ENCODE data around the gene NME3. TPM values are rescaled to one million over a fixed set of nuclear protein-coding genes. Genes with fewer than 3 reads are reported as not detected.

NME3 gene
- total and polyA plus RNA-seq, 10 of the 15 experiments (the other 5 are each of a cell fraction or from before 2014, with no cell fraction given): 0.61 to 55.5 (median 26.5) TPM

DNA sequence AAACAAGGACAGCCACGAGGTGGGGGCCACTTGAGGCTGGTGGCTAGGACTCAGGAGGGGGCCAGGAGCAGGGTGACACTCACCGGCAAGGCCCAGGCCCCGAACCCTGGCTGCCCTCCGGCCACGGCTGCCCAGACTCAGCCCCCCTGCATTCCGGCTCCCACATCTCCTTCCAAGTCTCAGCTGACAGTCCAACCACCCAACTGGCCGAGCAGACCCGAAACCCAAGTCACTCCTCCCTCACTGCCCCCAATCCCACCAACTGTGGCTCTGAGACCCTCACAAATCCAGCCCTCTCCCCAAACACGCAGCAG is 45.9 kb upstream of the NME3 start:
- H3K27ac ChIP-seq (ENCODE audit: control insufficient read depth, insufficient read depth): no peak overlapping the region
- no peaks in the 10 kb centered on the region for H3K27me3 ChIP-seq (replicated peaks in 1 of 2; ENCODE audit: control insufficient read depth in 2 of 2, insufficient read depth in 2 of 2, low read length in 1 of 2)
- no peaks in the 10 kb centered on the region for H3K4me1 ChIP-seq (ENCODE audit: control insufficient read depth, insufficient read depth, low read length)
- in situ Hi-C loops (cut with MboI) (no loop called here), intact Hi-C loops (cut with micrococcal nuclease; ENCODE audit: unreplicated experiment) (no loop called here)
- no peaks in the 10 kb centered on the region for H3K9me3 ChIP-seq (replicated peaks; ENCODE audit: control insufficient read depth, insufficient read depth, low read length)
- no peak overlapping the region for H2AFZ ChIP-seq (ENCODE audit: control insufficient read depth, low read depth, low read length)
- ChIA-PET RAD21 (ENCODE audit: unreplicated experiment) (no interaction called here), CTCF (no interaction called here), SMC1A (ENCODE audit: uncharacterized antibody, unreplicated experiment) (no interaction called here), POLR2A (no interaction called here)
- H3K79me2 ChIP-seq (ENCODE audit: control insufficient read depth, insufficient read depth, low read length): no peaks in the 10 kb centered on the region
- no TSS peak for BruUV-seq (replicated peaks)
- H3K4me2 ChIP-seq (ENCODE audit: control insufficient read depth, insufficient read depth): no peak overlapping the region
- H3K4me3 ChIP-seq: no peak overlapping the region
- 96% methylated on average over 9 of the region's 9 CpGs for WGBS (ENCODE audit: insufficient coverage, insufficient replicate concordance, low lambda C conversion rate, missing lambda C conversion rate)
- DNase-seq (ENCODE audit: low read depth, low spot score): no peak
- no peaks in the 10 kb centered on the region; a peak in 2 of 4 replicates for H3K36me3 ChIP-seq (ENCODE audit: control insufficient read depth in 2 of 2, insufficient read depth in 2 of 2, low read length in 1 of 2)
- H4K20me1 ChIP-seq (ENCODE audit: control insufficient read depth, insufficient read depth): no peaks in the 10 kb centered on the region
- no peak for TF ChIP-seq ZNF24 (IDR thresholded peaks at IDR 0.05)
- no peak for TF ChIP-seq POU2F2 (IDR thresholded peaks at IDR 0.05; ENCODE audit: borderline replicate concordance, low read depth, low read length)
- no peak for TF ChIP-seq PML (IDR thresholded peaks at IDR 0.05; ENCODE audit: low read length)
- TF ChIP-seq, protein P1, sequence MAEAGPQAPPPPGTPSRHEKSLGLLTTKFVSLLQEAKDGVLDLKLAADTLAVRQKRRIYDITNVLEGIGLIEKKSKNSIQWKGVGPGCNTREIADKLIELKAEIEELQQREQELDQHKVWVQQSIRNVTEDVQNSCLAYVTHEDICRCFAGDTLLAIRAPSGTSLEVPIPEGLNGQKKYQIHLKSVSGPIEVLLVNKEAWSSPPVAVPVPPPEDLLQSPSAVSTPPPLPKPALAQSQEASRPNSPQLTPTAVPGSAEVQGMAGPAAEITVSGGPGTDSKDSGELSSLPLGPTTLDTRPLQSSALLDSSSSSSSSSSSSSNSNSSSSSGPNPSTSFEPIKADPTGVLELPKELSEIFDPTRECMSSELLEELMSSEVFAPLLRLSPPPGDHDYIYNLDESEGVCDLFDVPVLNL (IDR thresholded peaks at IDR 0.05; ENCODE audit: low read depth, low read length): no peak
- no peak for TF ChIP-seq MTA3 (IDR thresholded peaks at IDR 0.05; ENCODE audit: borderline replicate concordance, low read length)
- TF ChIP-seq HDAC6 (IDR thresholded peaks at IDR 0.05; ENCODE audit: unreplicated experiment): no peak
- TF ChIP-seq, protein P2, sequence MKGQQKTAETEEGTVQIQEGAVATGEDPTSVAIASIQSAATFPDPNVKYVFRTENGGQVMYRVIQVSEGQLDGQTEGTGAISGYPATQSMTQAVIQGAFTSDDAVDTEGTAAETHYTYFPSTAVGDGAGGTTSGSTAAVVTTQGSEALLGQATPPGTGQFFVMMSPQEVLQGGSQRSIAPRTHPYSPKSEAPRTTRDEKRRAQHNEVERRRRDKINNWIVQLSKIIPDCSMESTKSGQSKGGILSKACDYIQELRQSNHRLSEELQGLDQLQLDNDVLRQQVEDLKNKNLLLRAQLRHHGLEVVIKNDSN (IDR thresholded peaks at IDR 0.05; ENCODE audit: borderline replicate concordance, extremely low read length, insufficient read depth, low read depth, low read length): no peak
- TF ChIP-seq, protein P3, sequence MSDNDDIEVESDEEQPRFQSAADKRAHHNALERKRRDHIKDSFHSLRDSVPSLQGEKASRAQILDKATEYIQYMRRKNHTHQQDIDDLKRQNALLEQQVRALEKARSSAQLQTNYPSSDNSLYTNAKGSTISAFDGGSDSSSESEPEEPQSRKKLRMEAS (IDR thresholded peaks at IDR 0.05; ENCODE audit: low read depth, low read length): no peak
- FAIRE-seq: no peak
- ATAC-seq: no peak
- no peak overlapping the region for H3K9ac ChIP-seq (ENCODE audit: control insufficient read depth, insufficient read depth, low read length)

Data from GM12878 (cell line).